Activated CD4-positive, alpha-beta T cell treated with anti-CD3 and anti-CD28 coated beads for 36 hours (primary cell): ENCODE measurements around the gene KLHDC9. TPM values are rescaled to one million over a fixed set of nuclear protein-coding genes. Genes with fewer than 3 reads are reported as not detected.

Experiments used
- ATAC-seq: fragments of 200-7000 bp; cut with Tn5 transposase; one replicate; pipeline ENCODE4 v1.10.0; 2021; ENCODE audit warnings: mild to moderate bottlenecking, moderate library complexity
- CTCF ChIA-PET: fragments of 350-600 bp; sonication (Branson Sonifier 250); formaldehyde crosslinking; loops from one replicate; lab custom pipeline; 2021; ENCODE audit warnings: antibody characterized with exemption; lab: Charles Lee
- POLR2A ChIA-PET: fragments of 350-600 bp; sonication (Branson Sonifier 250); formaldehyde crosslinking; loops from one replicate; lab custom pipeline; 2021; ENCODE audit warnings: antibody characterized with exemption, inconsistent platforms; lab: Charles Lee
- DNase-seq: peaks from one replicate; pipeline ENCODE4 v3.0.0-alpha.2; 2020
- H3K27ac Mint-ChIP-seq: one replicate; pipeline ENCODE4 v1.8.0; 2021; ENCODE audit warnings: mixed read lengths
- H3K27me3 Mint-ChIP-seq: one replicate; pipeline ENCODE4 v1.8.0; 2021; ENCODE audit warnings: mixed read lengths
- H3K36me3 Mint-ChIP-seq: one replicate; pipeline ENCODE4 v1.8.0; 2021; ENCODE audit warnings: low read depth, mixed read lengths
- H3K4me1 Mint-ChIP-seq: one replicate; pipeline ENCODE4 v1.8.0; 2021; ENCODE audit warnings: mixed read lengths
- H3K4me3 Mint-ChIP-seq: one replicate; pipeline ENCODE4 v1.8.0; 2021; ENCODE audit warnings: mild to moderate bottlenecking, moderate library complexity, mixed read lengths
- H3K9me3 Mint-ChIP-seq: one replicate; pipeline ENCODE4 v1.8.0; 2021; ENCODE audit warnings: low read depth, mixed read lengths
- intact Hi-C, 2 experiments: fragments of 100-400 bp; cut with DNase I in 1 of 2; cut with micrococcal nuclease in 1 of 2; formaldehyde crosslinking; loops; one replicate each; pipeline versions ENCODE4 v1.14.2 to v1.15.1; 2022 to 2024; cut with DNase I, micrococcal nuclease
- total RNA-seq, 2 experiments: library from RNA; stranded (reverse); gene quantifications; one replicate each; pipeline ENCODE4 v1.2.3, GENCODE V29; 2021

The KLHDC9 gene
- total RNA-seq, 2 experiments from 2014 or later, result 0.39 to 0.50 TPM

DNA sequence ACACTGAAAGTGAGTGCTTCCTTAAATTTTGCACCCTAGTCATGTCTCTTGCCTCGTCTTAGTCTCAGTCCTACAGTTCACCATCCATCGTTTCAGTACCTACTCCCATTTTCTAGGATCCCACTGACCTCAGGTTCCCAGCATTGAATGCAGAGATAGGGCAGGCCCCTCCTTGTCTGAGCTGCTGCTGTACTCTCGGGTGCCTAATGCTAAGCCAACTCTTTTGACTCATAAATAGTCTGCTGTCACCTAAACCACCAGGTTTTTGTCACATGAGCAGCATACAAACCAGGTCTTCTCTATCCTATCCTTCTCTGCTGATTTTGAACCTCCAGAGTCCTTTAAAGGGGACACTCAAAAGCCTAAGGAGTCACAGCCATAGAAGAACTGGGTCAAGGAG lies 31.5 kb upstream of the KLHDC9 start:
- H3K4me3 Mint-ChIP-seq, result peak overlapping the region; percentile 100
- DNase-seq, result peak; percentile 62
- peak overlapping the region; percentile 100 for H3K27ac Mint-ChIP-seq
- no peaks in the 10 kb centered on the region for H3K27me3 Mint-ChIP-seq
- peaks cover 68% of the 10 kb centered on the region for H3K4me1 Mint-ChIP-seq
- intact Hi-C loops, result loop anchor here in 1 of 2 experiments (5.0 kb wide), 1 partner anchor 86 kb away; the partner anchor contains the start of gene UFC1
- H3K36me3 Mint-ChIP-seq, result peaks cover 49% of the 10 kb centered on the region
- CTCF ChIA-PET, result interaction anchor here (1.0 to 8.3 kb wide), 4 partner anchors 13 to 30 kb away, joined by 3 to 126 read pairs (median 6); partner anchors contain the start of genes KLHDC9 and USF1
- ATAC-seq, result peak; percentile 39
- peaks cover 2% of the 10 kb centered on the region for H3K9me3 Mint-ChIP-seq
- POLR2A ChIA-PET, result interaction anchor here (0.6 to 1.0 kb wide), 4 partner anchors 10 to 116 kb away, joined by 3 to 9 read pairs (median 4); partner anchors contain the start of gene USF1

GRCh38 chr1:161068306-161069234 lies 29.6 kb upstream of the KLHDC9 start:
- H3K9me3 Mint-ChIP-seq, result peaks cover 2% of the 10 kb centered on the region
- H3K4me3 Mint-ChIP-seq, result peak overlapping the region; percentile 100
- DNase-seq (peak; percentile 90), ATAC-seq (peak; percentile 70)
- intact Hi-C loops, result loop anchor here (1.0 to 5.0 kb wide), 6 partner anchors 22 to 90 kb away; partner anchors contain the start of genes DEDD (in 1 of the 2), NIT1 (in 1 of the 2), PFDN2 (in 1 of the 2) and UFC1 (in 1 of the 2)
- ChIA-PET CTCF (interaction anchor here (0.6 to 8.3 kb wide), 15 partner anchors 10 to 739 kb away, joined by 3 to 126 read pairs (median 5); partner anchors contain the start of genes KLHDC9, NIT1, PFDN2 and USF1), POLR2A (interaction anchor here (0.5 to 2.2 kb wide), 5 partner anchors 23 to 357 kb away, joined by 3 to 11 read pairs (median 8); partner anchors contain the start of genes CD48, F11R and USF1)
- H3K27ac Mint-ChIP-seq, result peak overlapping the region; percentile 100
- no peaks in the 10 kb centered on the region for H3K27me3 Mint-ChIP-seq
- peaks cover 58% of the 10 kb centered on the region for H3K4me1 Mint-ChIP-seq
- peaks cover 38% of the 10 kb centered on the region for H3K36me3 Mint-ChIP-seq

GRCh38 chr1:161069241-161069640 lies 28.9 kb upstream of the KLHDC9 start:
- Mint-ChIP-seq H3K9me3 (peaks cover 2% of the 10 kb centered on the region), H3K4me1 (peaks cover 52% of the 10 kb centered on the region), H3K4me3 (peak overlapping the region; percentile 100), H3K27me3 (no peaks in the 10 kb centered on the region), H3K27ac (peak overlapping the region; percentile 100), H3K36me3 (peaks cover 33% of the 10 kb centered on the region)
- CTCF ChIA-PET, result interaction anchor here (0.6 to 8.3 kb wide), 13 partner anchors 10 to 131 kb away, joined by 3 to 126 read pairs (median 6); partner anchors contain the start of genes F11R, KLHDC9, PPOX and USF1
- DNase-seq, result peak; percentile 36
- no peak for ATAC-seq
- intact Hi-C loops, result loop anchor here (2.0 to 5.0 kb wide), 3 partner anchors 28 to 90 kb away; partner anchors contain the start of genes UFC1 (in 1 of the 2) and USP21 (in 1 of the 2)
- POLR2A ChIA-PET, result interaction anchor here (0.5 to 2.2 kb wide), 9 partner anchors 22 to 357 kb away, joined by 3 to 11 read pairs (median 7); partner anchors contain the start of genes CD48, F11R, UFC1 and USF1

DNA sequence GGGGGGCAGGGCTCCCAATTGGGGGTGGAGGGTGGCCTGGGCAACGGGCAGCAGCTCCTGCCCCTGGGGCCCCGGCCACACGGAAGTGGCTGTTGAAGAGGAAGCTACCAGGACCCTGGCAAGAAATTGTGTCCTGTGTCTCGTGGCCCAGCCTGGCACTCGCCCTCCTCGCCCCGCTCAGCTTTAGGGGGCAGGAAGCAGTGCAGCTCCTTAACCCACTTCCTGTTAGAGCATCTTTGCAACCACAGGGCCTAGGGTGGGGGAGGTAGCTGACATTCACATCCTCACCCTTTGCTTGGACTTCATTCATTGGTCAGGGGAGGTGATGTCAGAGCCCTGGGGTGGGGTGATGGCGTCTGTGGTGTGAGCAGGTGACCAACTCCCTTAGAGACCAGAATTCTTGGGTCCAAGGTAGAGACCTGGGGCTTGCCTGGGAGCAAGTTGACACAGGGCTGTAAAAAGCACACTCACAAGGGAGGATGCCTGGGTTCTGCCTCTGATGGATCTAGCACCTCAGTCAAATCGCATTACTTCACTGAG lies 28.4 kb upstream of the KLHDC9 start, which contains the start of gene ARHGAP30:
ARHGAP30 (minus strand) TSS at position 161 of the 540 bp plus-strand sequence. CDS start 267 bp downstream, outside the sequence.
- Mint-ChIP-seq H3K9me3 (peaks cover 2% of the 10 kb centered on the region), H3K4me3 (peak within 1 kb of the TSS; percentile 100), H3K36me3 (peaks cover 28% of the 10 kb centered on the region), H3K4me1 (peaks cover 46% of the 10 kb centered on the region), H3K27me3 (no peaks in the 10 kb centered on the region), H3K27ac (peak within 1 kb of the TSS; percentile 100)
- CTCF ChIA-PET, result interaction anchor here (0.6 to 8.3 kb wide), 14 partner anchors 9 to 290 kb away, joined by 3 to 126 read pairs (median 5); partner anchors contain the start of genes F11R, KLHDC9, PPOX and TSTD1
- ATAC-seq (peak; percentile 80), DNase-seq (peak; percentile 92)
- intact Hi-C loops, result loop anchor here (1.0 to 5.0 kb wide), 10 partner anchors 22 to 89 kb away; partner anchors contain the start of genes UFC1 (in 2 of the 2), DEDD (in 1 of the 2), F11R (in 1 of the 2) and TSTD1 (in 1 of the 2)
- POLR2A ChIA-PET, result interaction anchor here (0.5 to 2.2 kb wide), 8 partner anchors 23 to 358 kb away, joined by 3 to 8 read pairs (median 6); partner anchors contain the start of genes CD48, F11R, UFC1 and USF1

- intact Hi-C loops, result loop anchor here (1.0 to 5.0 kb wide), 7 partner anchors 22 to 83 kb away; partner anchors contain the start of genes DEDD (in 1 of the 2), F11R (in 1 of the 2), TSTD1 (in 1 of the 2) and UFC1 (in 1 of the 2)
- CTCF ChIA-PET, result interaction anchor here (0.7 to 8.3 kb wide), 14 partner anchors 11 to 325 kb away, joined by 3 to 126 read pairs (median 5); partner anchors contain the start of genes F11R, KLHDC9, PPOX and TSTD1
- POLR2A ChIA-PET, result interaction anchor here (0.7 to 1.6 kb wide), 6 partner anchors 22 to 83 kb away, joined by 3 to 8 read pairs (median 4); partner anchors contain the start of genes KLHDC9, UFC1 and USF1
- H3K36me3 Mint-ChIP-seq, result peaks cover 28% of the 10 kb centered on the region
- peak overlapping the region; percentile 100 for H3K27ac Mint-ChIP-seq
- DNase-seq (no peak), ATAC-seq (no peak)
- H3K4me1 Mint-ChIP-seq, result peaks cover 43% of the 10 kb centered on the region
- H3K27me3 Mint-ChIP-seq, result no peaks in the 10 kb centered on the region
- H3K9me3 Mint-ChIP-seq, result peaks cover 2% of the 10 kb centered on the region
- H3K4me3 Mint-ChIP-seq, result peak overlapping the region; percentile 100
Observed at GRCh38 chr1:161070761-161071160, 27.4 kb upstream of the KLHDC9 start.

DNA sequence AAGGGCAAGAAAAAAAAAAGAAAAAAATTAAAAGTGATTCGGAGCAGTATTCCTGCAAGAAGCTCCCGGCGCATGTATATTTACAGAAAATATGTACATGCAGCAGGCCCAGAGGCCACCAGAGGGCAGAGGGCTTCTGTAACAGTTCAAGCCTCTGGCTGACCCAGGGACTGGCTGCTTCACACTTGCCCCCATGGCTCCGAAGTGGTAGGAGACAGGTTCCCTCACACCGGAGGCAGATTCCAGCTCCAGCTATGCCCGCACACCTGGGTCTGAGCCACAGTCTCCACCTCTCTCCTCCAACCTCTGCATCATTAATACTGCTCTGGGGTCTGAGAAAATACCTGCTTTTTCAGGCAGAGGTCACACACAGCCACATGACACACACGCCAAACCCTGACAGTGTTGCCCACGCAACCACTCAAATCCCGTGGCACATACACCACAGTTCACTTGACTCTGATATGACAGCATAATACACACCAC lies 26.2 kb upstream of the KLHDC9 start:
- Mint-ChIP-seq H3K9me3 (peaks cover 2% of the 10 kb centered on the region), H3K4me3 (no peak overlapping the region), H3K27ac (peak overlapping the region; percentile 19), H3K27me3 (no peaks in the 10 kb centered on the region), H3K36me3 (peaks cover 20% of the 10 kb centered on the region), H3K4me1 (peaks cover 35% of the 10 kb centered on the region)
- DNase-seq (peak; percentile 75), ATAC-seq (no peak)
- ChIA-PET POLR2A (no interaction called here), CTCF (interaction anchor here (0.6 to 8.3 kb wide), 13 partner anchors 8 to 365 kb away, joined by 3 to 126 read pairs (median 3); partner anchors contain the start of genes KLHDC9 and PPOX)
- intact Hi-C loops, result loop anchor here (1.0 to 5.0 kb wide), 3 partner anchors 25 to 67 kb away; partner anchors contain the start of gene TSTD1 (in 1 of the 2)

DNA sequence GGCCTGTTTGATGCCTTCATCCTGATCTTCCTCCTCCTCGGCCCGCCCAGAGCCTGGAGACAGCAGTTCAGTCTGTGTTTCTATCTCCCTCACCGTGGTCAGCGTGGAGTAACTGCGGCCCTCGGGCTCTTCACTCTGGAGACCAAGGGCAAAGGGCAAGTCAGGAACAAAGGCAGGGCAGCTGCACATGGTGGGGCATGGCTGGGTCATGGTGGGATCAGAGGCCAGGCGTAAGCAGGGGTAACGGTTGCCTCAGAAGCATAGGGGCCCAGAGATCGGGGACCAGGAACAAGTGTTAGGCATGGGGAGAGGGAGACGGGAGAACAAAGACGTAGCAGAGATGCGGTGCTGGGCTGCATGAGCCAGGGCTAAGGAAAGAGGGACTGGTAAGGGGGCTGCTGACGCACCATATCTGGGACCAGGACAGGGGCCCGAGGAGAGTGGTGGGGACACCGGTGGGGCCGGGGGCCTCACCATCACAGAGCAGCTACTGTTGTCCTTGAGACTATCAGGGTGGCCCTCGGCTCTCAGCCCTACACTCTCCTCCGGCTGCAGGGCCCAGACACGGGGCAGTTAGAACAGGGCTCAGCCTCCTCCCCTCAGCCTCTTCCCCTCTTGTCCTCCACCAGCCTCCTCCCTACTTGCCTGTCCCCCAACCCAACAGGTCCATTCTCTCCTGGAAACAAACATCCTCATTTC lies 25.3 kb upstream of the KLHDC9 start:
- ATAC-seq, result no peak
- H3K36me3 Mint-ChIP-seq, result peaks cover 13% of the 10 kb centered on the region
- peaks cover 27% of the 10 kb centered on the region for H3K4me1 Mint-ChIP-seq
- H3K27ac Mint-ChIP-seq, result peak overlapping the region; percentile 17
- ChIA-PET CTCF (interaction anchor here (1.2 to 8.3 kb wide), 2 partner anchors 19 to 24 kb away, joined by 3 to 126 read pairs; partner anchors contain the start of gene KLHDC9), POLR2A (no interaction called here)
- intact Hi-C loops, result loop anchor here (1.0 to 5.0 kb wide), 3 partner anchors 24 to 66 kb away; partner anchors contain the start of gene TSTD1 (in 1 of the 2)
- no peaks in the 10 kb centered on the region for H3K27me3 Mint-ChIP-seq
- peaks cover 2% of the 10 kb centered on the region for H3K9me3 Mint-ChIP-seq
- H3K4me3 Mint-ChIP-seq, result no peak overlapping the region
- no peak for DNase-seq

DNA sequence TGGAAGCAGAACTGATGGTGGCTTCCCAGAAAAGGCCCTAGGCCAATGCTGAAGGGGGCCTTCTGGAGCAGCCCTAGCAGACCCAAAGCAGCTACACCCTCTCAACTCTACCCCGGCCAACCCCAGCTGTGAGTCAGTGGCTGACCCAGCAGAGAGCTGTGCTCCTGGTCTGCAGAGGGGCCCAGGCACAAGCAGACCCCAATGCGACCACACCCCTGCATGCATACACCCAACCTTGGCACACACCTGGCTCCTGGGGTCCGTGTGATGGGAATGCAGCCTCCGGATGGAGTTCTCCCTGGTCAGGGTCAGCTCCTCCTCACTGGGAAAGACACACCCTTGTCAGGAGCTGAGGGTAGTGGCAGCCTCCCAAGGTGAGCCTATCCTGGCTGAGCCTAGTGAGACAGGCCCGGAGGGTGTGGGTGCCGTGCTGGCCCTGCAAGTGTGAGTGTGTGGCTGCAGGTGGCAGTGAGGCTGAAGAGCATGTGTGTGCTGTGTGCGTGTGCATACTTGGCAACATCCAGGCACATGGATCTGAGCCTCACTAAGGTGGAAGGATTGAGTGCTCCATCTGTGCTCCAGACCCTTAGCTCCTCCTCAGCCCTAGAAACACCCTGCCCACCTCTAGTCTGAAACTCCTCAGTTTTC lies 24.6 kb upstream of the KLHDC9 start:
- DNase-seq, result no peak
- peaks cover 2% of the 10 kb centered on the region for H3K9me3 Mint-ChIP-seq
- CTCF ChIA-PET, result interaction anchor here (0.7 to 8.3 kb wide), 3 partner anchors 20 to 35 kb away, joined by 3 to 126 read pairs (median 3); partner anchors contain the start of genes KLHDC9 and TSTD1

More for the DNA sequence above, 24.6 kb upstream of the KLHDC9 start:
- POLR2A ChIA-PET, result no interaction called here
- intact Hi-C loops, result loop anchor here in 1 of 2 experiments (5.0 kb wide), 1 partner anchor 36 kb away; the partner anchor contains the start of gene TSTD1
- no peaks in the 10 kb centered on the region for H3K27me3 Mint-ChIP-seq
- ATAC-seq, result no peak
- H3K4me3 Mint-ChIP-seq, result no peak overlapping the region
- H3K36me3 Mint-ChIP-seq, result peaks cover 9% of the 10 kb centered on the region
- H3K27ac Mint-ChIP-seq, result no peak overlapping the region
- H3K4me1 Mint-ChIP-seq, result peaks cover 23% of the 10 kb centered on the region
